Hepatocyte (in vitro differentiated cells): Measurements from ENCODE around the gene UBE2I. TPM values are rescaled to one million over a fixed set of nuclear protein-coding genes. Genes with fewer than 3 reads are reported as not detected.

ENCODE experiments used
- DNase-seq: peaks from one replicate; pipeline ENCODE4 v3.0.0-alpha.2; 2016; ENCODE audit warnings: low spot score
- H2AFZ ChIP-seq: fragments of 200-600 bp; sonication (generic); 2 replicates; pipeline ENCODE4 v1.6.0; 2016; ENCODE audit warnings: antibody characterized with exemption, mild to moderate bottlenecking
- H3K27ac ChIP-seq: fragments of 200-600 bp; sonication (generic); 2 replicates; pipeline ENCODE4 v1.5.1; 2016; ENCODE audit warnings: mild to moderate bottlenecking
- H3K27me3 ChIP-seq: fragments of 200-600 bp; sonication (generic); 2 replicates; pipeline ENCODE4 v1.6.1; 2016
- H3K36me3 ChIP-seq: fragments of 200-600 bp; sonication (generic); replicated peaks from 2 replicates; pipeline ENCODE4 v1.5.1; 2016; ENCODE audit warnings: low read depth; ENCODE audit not compliant: insufficient read depth
- H3K4me1 ChIP-seq: fragments of 200-600 bp; sonication (generic); 2 replicates; pipeline ENCODE4 v1.5.1; 2016; ENCODE audit warnings: mild to moderate bottlenecking, moderate library complexity; ENCODE audit not compliant: insufficient read depth
- H3K4me2 ChIP-seq: fragments of 200-600 bp; sonication (generic); 2 replicates; pipeline ENCODE4 v1.6.0; 2016
- H3K4me3 ChIP-seq: fragments of 200-600 bp; sonication (generic); 2 replicates; pipeline ENCODE4 v1.5.1; 2016; ENCODE audit warnings: mild to moderate bottlenecking
- H3K79me2 ChIP-seq: fragments of 200-600 bp; sonication (generic); 2 replicates; pipeline ENCODE4 v1.6.0; 2017; ENCODE audit warnings: mild to moderate bottlenecking
- H3K9me2 ChIP-seq: fragments of 200-600 bp; sonication (generic); replicated peaks from 2 replicates; pipeline ENCODE4 v1.6.0; 2017; ENCODE audit warnings: mild to moderate bottlenecking; ENCODE audit not compliant: insufficient read depth
- H3K9me3 ChIP-seq: fragments of 200-600 bp; sonication (generic); 2 replicates; pipeline ENCODE4 v1.5.1; 2016; ENCODE audit warnings: low read depth, mild to moderate bottlenecking
- H4K20me1 ChIP-seq: fragments of 200-600 bp; sonication (generic); 2 replicates; pipeline ENCODE4 v1.6.0; 2016; ENCODE audit warnings: mild to moderate bottlenecking; ENCODE audit not compliant: insufficient read depth, poor library complexity, severe bottlenecking
- CTCF ChIP-seq: fragments of 200-600 bp; sonication (generic); IDR thresholded peaks from 2 replicates; pipeline ENCODE4 v1.5.1; 2016; ENCODE audit warnings: antibody characterized with exemption, mild to moderate bottlenecking; ENCODE audit not compliant: poor library complexity
- EZH2 ChIP-seq: fragments of 200-600 bp; sonication (generic); IDR thresholded peaks from 2 replicates; pipeline ENCODE4 v1.6.1; 2016; ENCODE audit warnings: antibody characterized with exemption, mild to moderate bottlenecking, borderline replicate concordance
- EZH2phosphoT487 ChIP-seq: fragments of 200-600 bp; sonication (generic); IDR thresholded peaks from one replicate; pipeline ENCODE4 v1.6.1; 2018; ENCODE audit warnings: antibody characterized with exemption, mild to moderate bottlenecking, low read depth, moderate library complexity; ENCODE audit not compliant: unreplicated experiment, severe bottlenecking
- WGBS: methylation state at CpG from one replicate; pipeline ENCODE4 v1.1.6; 2016; ENCODE audit warnings: low lambda C conversion rate; ENCODE audit errors: missing lambda C conversion rate; 5-methylcytosine and 5-hydroxymethylcytosine counted together
- polyA plus RNA-seq: library from polyadenylated mRNA; unstranded; fragments of >200 nt; fragmentation: Nextera tagmentation; extraction: Ambion mirVana; gene quantifications from 2 replicates; pipeline ENCODE4 v1.2.1, GENCODE V29; 2016
- total RNA-seq: library from RNA; depleted of rRNA; stranded (reverse); fragments of >200 nt; gene quantifications from 2 replicates; pipeline ENCODE4 v1.2.3, GENCODE V29; 2014

The UBE2I gene
- total and polyA plus RNA-seq, 2 experiments from 2014 or later, result 76.0 to 150 TPM

GRCh38 chr16:1333149-1333812 is 23.8 kb downstream of the UBE2I start, which contains the start of gene BAIAP3:
TSS of gene BAIAP3 (plus strand) at chr16:1333645. CDS start at chr16:1338550, 4,905 bp downstream.
- H2AFZ ChIP-seq, result no peak within 1 kb of the TSS
- WGBS, result 16% methylated on average over 30 of the region's 83 CpGs
- no peak within 1 kb of the TSS for H3K27ac ChIP-seq
- H3K36me3 ChIP-seq, result no peaks in the 10 kb centered on the region
- peak within 1 kb of the TSS; percentile 78 for H3K4me2 ChIP-seq
- no peaks in the 10 kb centered on the region for H3K79me2 ChIP-seq
- TF ChIP-seq EZH2phosphoT487, result no peak
- TF ChIP-seq CTCF, result no peak
- TF ChIP-seq EZH2, result no peak
- H3K9me3 ChIP-seq, result no peaks in the 10 kb centered on the region
- peaks cover 56% of the 10 kb centered on the region for H3K27me3 ChIP-seq
- peak; percentile 81 for DNase-seq
- H4K20me1 ChIP-seq, result no peaks in the 10 kb centered on the region
- peak within 1 kb of the TSS; percentile 13 for H3K4me3 ChIP-seq
- peaks cover 25% of the 10 kb centered on the region for H3K4me1 ChIP-seq
- no peaks in the 10 kb centered on the region for H3K9me2 ChIP-seq

GRCh38 chr16:1333854-1334700 is 24.6 kb downstream of the UBE2I start:
- Histone ChIP-seq H3K36me3 (no peaks in the 10 kb centered on the region), H3K4me3 (peak overlapping the region; percentile 13), H2AFZ (no peak overlapping the region), H3K79me2 (no peaks in the 10 kb centered on the region), H3K4me2 (peak overlapping the region; percentile 78), H3K9me2 (no peaks in the 10 kb centered on the region), H3K4me1 (peaks cover 25% of the 10 kb centered on the region), H3K9me3 (no peaks in the 10 kb centered on the region), H3K27ac (no peak overlapping the region), H4K20me1 (no peaks in the 10 kb centered on the region), H3K27me3 (peaks cover 56% of the 10 kb centered on the region)
- no peak for TF ChIP-seq EZH2
- TF ChIP-seq EZH2phosphoT487, result peak; percentile 74
- no peak for DNase-seq
- WGBS, result 4% methylated on average over 8 of the region's 78 CpGs

GRCh38 chr16:1334739-1335138 is 25.3 kb downstream of the UBE2I start:
- DNase-seq, result no peak
- peak overlapping the region; percentile 78 for H3K4me2 ChIP-seq
- H3K9me3 ChIP-seq, result no peaks in the 10 kb centered on the region
- no peak for TF ChIP-seq EZH2
- TF ChIP-seq EZH2phosphoT487, result no peak
- no peak for TF ChIP-seq CTCF
- H3K27ac ChIP-seq, result no peak overlapping the region
- no peaks in the 10 kb centered on the region for H3K79me2 ChIP-seq
- H2AFZ ChIP-seq, result no peak overlapping the region
- WGBS, result 54% methylated on average over 6 of the region's 9 CpGs
- no peaks in the 10 kb centered on the region for H3K36me3 ChIP-seq
- no peaks in the 10 kb centered on the region for H3K9me2 ChIP-seq
- peaks cover 56% of the 10 kb centered on the region for H3K27me3 ChIP-seq
- peaks cover 25% of the 10 kb centered on the region for H3K4me1 ChIP-seq
- no peaks in the 10 kb centered on the region for H4K20me1 ChIP-seq
- H3K4me3 ChIP-seq, result no peak overlapping the region
